IPS DF 19.7 (cell line): ENCODE results near the gene LRRC71.

Experiments
- DNase-seq: peaks from one replicate; pipeline ENCODE4 v3.0.0-alpha.2; 2013; ENCODE audit warnings: low read depth, low spot score

Gene LRRC71

GRCh38 chr1:156892190-156893047, 28.0 kb upstream of the LRRC71 start:
- DNase-seq, result no peak

- no peak for DNase-seq
Measured at GRCh38 chr1:156893048-156893953, 27.1 kb upstream of the LRRC71 start, which contains the start of gene PEAR1. PEAR1 (plus strand) TSS chr1:156893718; CDS start chr1:156903927, 10,209 bp downstream.

GRCh38 chr1:156894001-156894400, 26.4 kb upstream of the LRRC71 start:
- no peak for DNase-seq

- no peak for DNase-seq
Measured at GRCh38 chr1:156894711-156895454, 25.5 kb upstream of the LRRC71 start.

GRCh38 chr1:156895455-156895812, 25.0 kb upstream of the LRRC71 start:
- no peak for DNase-seq

GRCh38 chr1:156895927-156896326, 24.5 kb upstream of the LRRC71 start:
- no peak for DNase-seq

GRCh38 chr1:156896490-156897033, 23.9 kb upstream of the LRRC71 start:
- DNase-seq, result no peak

GRCh38 chr1:156897078-156897825, 23.2 kb upstream of the LRRC71 start:
- DNase-seq, result no peak

- DNase-seq, result no peak
Measured at GRCh38 chr1:156898161-156898566, 22.3 kb upstream of the LRRC71 start.

GRCh38 chr1:156898971-156899664, 21.3 kb upstream of the LRRC71 start:
- no peak for DNase-seq

GRCh38 chr1:156899956-156900718, 20.3 kb upstream of the LRRC71 start:
- DNase-seq, result no peak

- DNase-seq, result no peak
Measured at GRCh38 chr1:156900896-156901589, 19.4 kb upstream of the LRRC71 start.

GRCh38 chr1:156901590-156901900, 18.9 kb upstream of the LRRC71 start:
- no peak for DNase-seq

GRCh38 chr1:156901966-156902915, 18.2 kb upstream of the LRRC71 start:
- DNase-seq, result no peak

GRCh38 chr1:156903328-156904091, 16.9 kb upstream of the LRRC71 start:
- DNase-seq, result no peak

- DNase-seq, result no peak
Measured at GRCh38 chr1:156904187-156904959, 16.1 kb upstream of the LRRC71 start.
